ENCODE data around the gene CWF19L2. TPM values are rescaled to one million over a fixed set of nuclear protein-coding genes. Genes with fewer than 3 reads are reported as not detected.
A peak's percentile ranks its signal among the peaks of the same experiment; 100 is the strongest.
"Not testable (repeated sequence)": the region's sequence is repeated elsewhere in the genome, so short reads cannot be mapped to it uniquely, and the experiment has no call there.

Gene CWF19L2
- total RNA-seq, 1 donor from 2014 or later: 15.0 TPM

DNA sequence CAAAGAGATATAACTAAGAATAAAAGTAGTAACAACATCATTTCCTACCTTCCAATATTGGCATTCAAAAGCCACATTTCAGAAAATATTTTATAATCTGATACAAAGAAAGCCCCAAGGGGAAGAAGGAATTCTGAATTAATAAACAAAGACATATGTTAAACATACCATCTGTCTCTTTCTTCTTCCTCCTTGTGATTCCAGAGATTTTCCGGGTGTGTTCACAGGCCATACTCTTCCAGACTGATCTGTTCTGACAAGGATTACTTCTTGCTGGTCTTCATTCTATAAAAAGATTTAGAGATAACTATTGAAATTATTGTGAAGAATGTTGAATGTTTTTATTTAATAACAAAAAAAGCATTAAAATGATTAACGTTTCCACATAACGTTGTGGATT, 65.0 kb downstream of the CWF19L2 start:
- Mint-ChIP-seq H3K36me3 (ENCODE audit: unreplicated experiment) (peaks cover 6% of the 10 kb centered on the region), H3K27me3 (ENCODE audit: unreplicated experiment) (no peaks in the 10 kb centered on the region), H3K4me3 (ENCODE audit: unreplicated experiment) (no peak overlapping the region), H3K4me1 (ENCODE audit: low read depth, unreplicated experiment) (peaks cover 30% of the 10 kb centered on the region), H3K9me3 (ENCODE audit: unreplicated experiment) (no peaks in the 10 kb centered on the region), H3K27ac (ENCODE audit: unreplicated experiment) (peak overlapping the region; percentile 73)
- TF ChIP-seq CTCF (IDR thresholded peaks at IDR 0.05; ENCODE audit: partially characterized antibody, unreplicated experiment): no peak
- DNase-seq: no peak

DNA sequence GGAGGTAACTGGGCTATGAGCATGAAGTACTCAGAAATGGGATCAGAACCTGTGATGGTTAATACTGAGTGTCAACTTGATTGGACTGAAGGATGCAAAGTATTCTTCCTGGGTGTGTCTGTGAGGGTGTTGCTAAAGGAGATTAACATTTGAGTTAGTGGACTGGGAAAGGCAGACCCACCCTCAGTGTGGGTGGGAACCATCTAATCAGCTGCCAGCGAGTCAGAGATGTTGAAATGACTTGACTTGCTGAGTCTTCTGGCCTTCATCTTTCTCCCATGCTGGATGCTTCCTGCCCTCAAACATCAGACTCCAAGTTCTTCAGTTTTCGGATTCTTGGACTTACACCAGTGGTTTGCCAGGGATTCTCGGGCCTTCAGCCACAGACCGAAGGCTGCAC, 66.9 kb downstream of the CWF19L2 start:
- H3K36me3 Mint-ChIP-seq (ENCODE audit: unreplicated experiment); H3K27ac Mint-ChIP-seq (ENCODE audit: unreplicated experiment); H3K4me3 Mint-ChIP-seq (ENCODE audit: unreplicated experiment); DNase-seq; H3K27me3 Mint-ChIP-seq (ENCODE audit: unreplicated experiment); H3K9me3 Mint-ChIP-seq (ENCODE audit: unreplicated experiment): not testable (repeated sequence)
- H3K4me1 Mint-ChIP-seq (ENCODE audit: low read depth, unreplicated experiment): peaks cover 19% of the 10 kb centered on the region

DNA sequence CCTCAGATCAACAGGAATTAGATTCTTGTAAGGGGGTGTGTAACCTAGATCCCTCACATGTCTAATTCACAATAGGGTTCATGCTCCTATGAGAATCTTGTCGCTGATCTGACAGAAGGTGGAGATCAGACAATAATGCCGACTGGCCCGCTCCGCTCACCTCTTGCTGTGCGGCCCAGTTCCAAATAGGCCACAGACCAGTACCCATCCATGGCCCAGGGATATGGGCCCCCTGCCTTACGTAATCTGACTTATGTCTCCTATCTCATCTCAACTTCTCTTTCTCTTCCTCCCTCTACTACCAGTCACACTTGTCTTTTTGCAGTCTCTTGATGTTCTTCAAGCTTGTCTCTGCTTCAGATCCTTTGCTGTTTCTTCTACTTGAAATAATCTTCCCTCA, 70.0 kb downstream of the CWF19L2 start:
- Mint-ChIP-seq H3K36me3 (ENCODE audit: unreplicated experiment) (peaks cover 4% of the 10 kb centered on the region), H3K27ac (ENCODE audit: unreplicated experiment) (no peak overlapping the region), H3K9me3 (ENCODE audit: unreplicated experiment) (no peaks in the 10 kb centered on the region), H3K4me1 (ENCODE audit: low read depth, unreplicated experiment) (peaks cover 4% of the 10 kb centered on the region), H3K27me3 (ENCODE audit: unreplicated experiment) (peaks cover 1% of the 10 kb centered on the region), H3K4me3 (ENCODE audit: unreplicated experiment) (no peak overlapping the region)
- no peak for TF ChIP-seq CTCF (IDR thresholded peaks at IDR 0.05; ENCODE audit: partially characterized antibody, unreplicated experiment)
- no peak for DNase-seq

- H3K9me3 Mint-ChIP-seq (ENCODE audit: unreplicated experiment): no peaks in the 10 kb centered on the region
- H3K27me3 Mint-ChIP-seq (ENCODE audit: unreplicated experiment): peaks cover 1% of the 10 kb centered on the region
- no peaks in the 10 kb centered on the region for H3K36me3 Mint-ChIP-seq (ENCODE audit: unreplicated experiment)
- no peak for TF ChIP-seq CTCF (IDR thresholded peaks at IDR 0.05; ENCODE audit: partially characterized antibody, unreplicated experiment)
- no peak overlapping the region for H3K4me3 Mint-ChIP-seq (ENCODE audit: unreplicated experiment)
- H3K4me1 Mint-ChIP-seq (ENCODE audit: low read depth, unreplicated experiment): no peaks in the 10 kb centered on the region
- no peak overlapping the region for H3K27ac Mint-ChIP-seq (ENCODE audit: unreplicated experiment)
- no peak for DNase-seq
These were observed 72.2 kb downstream of the CWF19L2 start for GRCh38 chr11:107385361-107385981.

DNA sequence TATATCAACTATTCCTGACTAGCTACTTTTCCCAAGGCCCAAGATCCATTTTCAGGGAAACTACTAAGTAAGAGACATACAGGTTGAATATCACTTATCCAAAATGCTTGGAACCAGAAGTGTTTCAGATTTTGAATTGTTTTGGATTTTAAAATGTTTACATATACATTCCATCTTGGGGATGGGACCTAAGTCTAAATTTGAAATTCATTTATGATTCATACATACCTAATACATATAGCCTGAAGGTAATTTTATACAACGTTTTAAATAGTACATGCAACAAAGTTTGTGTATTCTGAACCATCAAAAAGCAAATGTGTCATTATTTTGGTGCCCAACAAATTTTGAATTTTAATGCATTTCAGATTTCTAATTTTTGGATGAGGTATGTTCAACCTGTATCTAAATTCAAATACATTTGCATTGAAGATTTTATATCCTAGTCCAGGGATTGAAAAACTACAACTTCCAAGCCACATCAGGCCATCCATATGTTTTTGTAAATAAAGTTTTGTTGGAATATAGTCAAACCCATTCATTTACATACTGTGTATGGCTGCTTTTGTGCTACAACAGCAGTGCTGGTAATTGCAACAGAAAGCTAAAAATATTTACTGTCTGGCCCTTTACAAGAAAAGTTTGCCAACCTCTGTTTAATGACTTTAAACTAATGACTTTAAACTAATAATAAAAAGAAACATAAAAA, 73.3 kb downstream of the CWF19L2 start:
- Mint-ChIP-seq H3K4me3 (ENCODE audit: unreplicated experiment) (no peak overlapping the region), H3K9me3 (ENCODE audit: unreplicated experiment) (no peaks in the 10 kb centered on the region), H3K4me1 (ENCODE audit: low read depth, unreplicated experiment) (no peaks in the 10 kb centered on the region), H3K36me3 (ENCODE audit: unreplicated experiment) (no peaks in the 10 kb centered on the region), H3K27ac (ENCODE audit: unreplicated experiment) (no peak overlapping the region), H3K27me3 (ENCODE audit: unreplicated experiment) (peaks cover 1% of the 10 kb centered on the region)
- TF ChIP-seq CTCF (IDR thresholded peaks at IDR 0.05; ENCODE audit: partially characterized antibody, unreplicated experiment): no peak
- DNase-seq: no peak

All from glutamatergic neuron (in vitro differentiated cells).